ENCODE results near the gene SHANK3.

GRCh38 chr22:50633771-50634170, 38.9 kb upstream of the SHANK3 start:
- TF ChIP-seq TAF1 (IDR thresholded peaks at IDR 0.05; ENCODE audit: low read depth) (no peak), RAD21 (IDR thresholded peaks at IDR 0.05; ENCODE audit: low read depth) (no peak), YY1 (IDR thresholded peaks at IDR 0.05; ENCODE audit: low read depth) (no peak), CEBPB (IDR thresholded peaks at IDR 0.05) (no peak), ZBTB7A (IDR thresholded peaks at IDR 0.05; ENCODE audit: low read depth) (no peak), EGR1 (IDR thresholded peaks at IDR 0.05) (no peak)

All from Ishikawa (cell line).